ENCODE data around the gene PRKN.

Gene PRKN

DNA sequence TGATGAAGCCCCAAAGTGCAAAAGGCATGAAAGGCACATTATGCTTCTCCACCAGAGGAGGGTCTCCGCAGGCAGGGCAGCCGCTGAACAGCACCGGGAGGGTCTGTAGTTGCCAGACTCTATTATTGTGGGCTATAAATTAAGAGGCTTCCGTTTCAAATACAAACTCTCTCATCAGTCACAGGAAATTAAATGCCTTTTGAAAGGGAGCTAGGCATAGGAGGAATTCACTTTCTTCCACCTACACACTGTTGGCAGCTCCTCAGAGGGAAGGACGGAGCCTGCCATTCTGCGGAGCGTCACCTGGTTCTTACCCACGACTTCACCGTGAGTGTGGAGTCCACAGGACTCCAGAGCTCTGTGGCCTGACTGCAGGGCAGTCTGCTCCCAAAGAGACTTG lies 1312.9 kb downstream of the PRKN start:
- no peaks in the 10 kb centered on the region for H3K27me3 ChIP-seq (ENCODE audit: insufficient read depth, low read length, poor library complexity)
- H3K9me3 ChIP-seq (ENCODE audit: insufficient read depth, low read length, severe bottlenecking), result no peaks in the 10 kb centered on the region
- H3K4me2 ChIP-seq (ENCODE audit: insufficient read depth, low read length), result no peak overlapping the region
- no peak overlapping the region for H3K9ac ChIP-seq (ENCODE audit: low read depth, low read length)
- no peaks in the 10 kb centered on the region for H4K20me1 ChIP-seq (ENCODE audit: insufficient read depth, low read length)
- TF ChIP-seq, protein P1, sequence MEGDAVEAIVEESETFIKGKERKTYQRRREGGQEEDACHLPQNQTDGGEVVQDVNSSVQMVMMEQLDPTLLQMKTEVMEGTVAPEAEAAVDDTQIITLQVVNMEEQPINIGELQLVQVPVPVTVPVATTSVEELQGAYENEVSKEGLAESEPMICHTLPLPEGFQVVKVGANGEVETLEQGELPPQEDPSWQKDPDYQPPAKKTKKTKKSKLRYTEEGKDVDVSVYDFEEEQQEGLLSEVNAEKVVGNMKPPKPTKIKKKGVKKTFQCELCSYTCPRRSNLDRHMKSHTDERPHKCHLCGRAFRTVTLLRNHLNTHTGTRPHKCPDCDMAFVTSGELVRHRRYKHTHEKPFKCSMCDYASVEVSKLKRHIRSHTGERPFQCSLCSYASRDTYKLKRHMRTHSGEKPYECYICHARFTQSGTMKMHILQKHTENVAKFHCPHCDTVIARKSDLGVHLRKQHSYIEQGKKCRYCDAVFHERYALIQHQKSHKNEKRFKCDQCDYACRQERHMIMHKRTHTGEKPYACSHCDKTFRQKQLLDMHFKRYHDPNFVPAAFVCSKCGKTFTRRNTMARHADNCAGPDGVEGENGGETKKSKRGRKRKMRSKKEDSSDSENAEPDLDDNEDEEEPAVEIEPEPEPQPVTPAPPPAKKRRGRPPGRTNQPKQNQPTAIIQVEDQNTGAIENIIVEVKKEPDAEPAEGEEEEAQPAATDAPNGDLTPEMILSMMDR (IDR thresholded peaks at IDR 0.05; ENCODE audit: borderline replicate concordance, extremely low read depth, low read length, poor library complexity, severe bottlenecking), result no peak
- TF ChIP-seq EZH2 (IDR thresholded peaks at IDR 0.05; ENCODE audit: borderline replicate concordance, low read depth, low read length, severe bottlenecking), result no peak
- no peaks in the 10 kb centered on the region for H3K79me2 ChIP-seq (ENCODE audit: insufficient read depth, low read length)
- DNase-seq (no peak), ATAC-seq (ENCODE audit: insufficient read depth, low read depth) (no peak)
- no peaks in the 10 kb centered on the region for H3K4me1 ChIP-seq (ENCODE audit: insufficient read depth, low read length)
- H3K36me3 ChIP-seq (ENCODE audit: insufficient read depth, low read length), result no peaks in the 10 kb centered on the region
- H3K27ac ChIP-seq (ENCODE audit: low read length), result no peak overlapping the region
- H3K4me3 ChIP-seq (ENCODE audit: low read depth in 1 of 2, low read length in 2 of 2), result no peak overlapping the region
- H2AFZ ChIP-seq (ENCODE audit: low read depth, low read length), result no peak overlapping the region

DNA sequence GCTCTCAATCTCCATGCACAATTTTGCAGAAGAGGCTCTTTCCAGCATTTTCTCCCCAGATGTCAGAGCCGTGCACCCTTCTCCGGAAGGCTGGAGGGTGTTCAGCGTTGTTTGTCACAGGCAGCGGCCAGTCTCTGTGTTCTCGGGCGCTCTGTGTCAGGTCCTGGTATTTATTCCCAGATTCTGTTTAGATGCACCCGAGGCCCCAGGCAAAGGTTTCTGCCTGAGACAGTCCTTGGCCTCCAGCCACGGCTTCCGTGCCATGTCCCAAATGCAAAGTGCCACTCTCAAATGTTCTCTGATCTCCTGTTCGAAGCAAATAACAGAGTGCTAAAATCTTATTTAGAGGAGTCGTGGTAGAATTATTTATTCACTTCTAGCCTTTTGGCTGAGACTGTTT lies 1313.4 kb downstream of the PRKN start:
- no peaks in the 10 kb centered on the region for H4K20me1 ChIP-seq (ENCODE audit: insufficient read depth, low read length)
- H2AFZ ChIP-seq (ENCODE audit: low read depth, low read length), result no peak overlapping the region
- no peak overlapping the region for H3K27ac ChIP-seq (ENCODE audit: low read length)
- no peak overlapping the region for H3K9ac ChIP-seq (ENCODE audit: low read depth, low read length)
- TF ChIP-seq, protein P1 (IDR thresholded peaks at IDR 0.05; ENCODE audit: borderline replicate concordance, extremely low read depth, low read length, poor library complexity, severe bottlenecking), result no peak
- TF ChIP-seq EZH2 (IDR thresholded peaks at IDR 0.05; ENCODE audit: borderline replicate concordance, low read depth, low read length, severe bottlenecking), result no peak
- no peaks in the 10 kb centered on the region for H3K36me3 ChIP-seq (ENCODE audit: insufficient read depth, low read length)
- no peaks in the 10 kb centered on the region for H3K27me3 ChIP-seq (ENCODE audit: insufficient read depth, low read length, poor library complexity)
- no peaks in the 10 kb centered on the region for H3K9me3 ChIP-seq (ENCODE audit: insufficient read depth, low read length, severe bottlenecking)
- DNase-seq (no peak), ATAC-seq (ENCODE audit: insufficient read depth, low read depth) (no peak)
- H3K4me1 ChIP-seq (ENCODE audit: insufficient read depth, low read length), result no peaks in the 10 kb centered on the region
- no peak overlapping the region for H3K4me2 ChIP-seq (ENCODE audit: insufficient read depth, low read length)
- no peaks in the 10 kb centered on the region for H3K79me2 ChIP-seq (ENCODE audit: insufficient read depth, low read length)
- no peak overlapping the region for H3K4me3 ChIP-seq (ENCODE audit: low read depth in 1 of 2, low read length in 2 of 2)

DNA sequence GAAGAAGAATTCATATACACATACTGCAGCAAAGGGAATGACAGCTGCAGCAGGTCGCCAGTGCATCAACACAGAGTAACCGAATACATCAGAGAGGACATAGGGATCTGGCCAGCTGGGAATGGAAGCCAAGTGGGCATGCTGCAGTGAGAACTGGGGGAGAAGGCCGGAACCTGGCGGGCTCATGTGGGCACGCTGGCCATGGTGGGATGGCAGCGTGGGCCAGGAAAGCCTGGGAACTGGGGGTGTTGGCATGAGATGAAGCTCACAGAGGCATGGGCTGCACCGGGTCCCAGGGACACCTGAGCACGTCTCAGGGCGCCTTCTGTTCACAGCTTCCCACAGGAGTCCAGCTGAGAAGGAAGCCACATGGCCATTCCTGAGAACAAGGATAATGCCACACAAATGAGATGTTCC lies 1314.2 kb downstream of the PRKN start:
- H3K9ac ChIP-seq (ENCODE audit: low read depth, low read length), result no peak overlapping the region
- no peak overlapping the region for H3K27ac ChIP-seq (ENCODE audit: low read length)
- H2AFZ ChIP-seq (ENCODE audit: low read depth, low read length), result no peak overlapping the region
- no peaks in the 10 kb centered on the region for H3K79me2 ChIP-seq (ENCODE audit: insufficient read depth, low read length)
- no peaks in the 10 kb centered on the region for H4K20me1 ChIP-seq (ENCODE audit: insufficient read depth, low read length)
- no peak overlapping the region for H3K4me3 ChIP-seq (ENCODE audit: low read depth in 1 of 2, low read length in 2 of 2)
- no peaks in the 10 kb centered on the region for H3K9me3 ChIP-seq (ENCODE audit: insufficient read depth, low read length, severe bottlenecking)
- no peaks in the 10 kb centered on the region for H3K4me1 ChIP-seq (ENCODE audit: insufficient read depth, low read length)
- H3K36me3 ChIP-seq (ENCODE audit: insufficient read depth, low read length), result no peaks in the 10 kb centered on the region
- H3K4me2 ChIP-seq (ENCODE audit: insufficient read depth, low read length), result no peak overlapping the region
- H3K27me3 ChIP-seq (ENCODE audit: insufficient read depth, low read length, poor library complexity), result no peaks in the 10 kb centered on the region
- TF ChIP-seq EZH2 (IDR thresholded peaks at IDR 0.05; ENCODE audit: borderline replicate concordance, low read depth, low read length, severe bottlenecking), result no peak
- TF ChIP-seq, protein P1 (IDR thresholded peaks at IDR 0.05; ENCODE audit: borderline replicate concordance, extremely low read depth, low read length, poor library complexity, severe bottlenecking), result no peak
- DNase-seq (no peak), ATAC-seq (ENCODE audit: insufficient read depth, low read depth) (no peak)

DNA sequence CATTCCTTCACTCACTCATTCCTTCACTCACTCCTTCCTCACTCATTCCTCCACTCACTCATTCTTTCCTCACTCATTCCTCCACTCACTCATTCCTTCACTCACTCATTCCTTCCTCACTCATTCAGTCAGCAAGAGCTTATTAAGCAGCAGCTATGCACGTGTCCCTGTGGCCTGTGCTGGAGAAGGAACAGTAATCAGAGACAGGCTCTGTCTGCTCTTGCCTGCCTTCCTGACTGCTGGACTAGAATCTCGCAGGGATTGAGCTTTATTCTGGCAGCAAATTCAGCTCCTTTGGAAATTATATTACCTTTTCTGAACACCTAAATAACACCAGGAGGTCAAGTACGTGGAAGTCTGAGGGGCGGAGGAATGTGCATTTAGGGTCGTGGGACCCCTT lies 1314.8 kb downstream of the PRKN start:
- Histone ChIP-seq H3K9me3 (ENCODE audit: insufficient read depth, low read length, severe bottlenecking) (no peaks in the 10 kb centered on the region), H3K27me3 (ENCODE audit: insufficient read depth, low read length, poor library complexity) (no peaks in the 10 kb centered on the region), H2AFZ (ENCODE audit: low read depth, low read length) (no peak overlapping the region), H3K4me2 (ENCODE audit: insufficient read depth, low read length) (no peak overlapping the region), H3K27ac (ENCODE audit: low read length) (no peak overlapping the region), H4K20me1 (ENCODE audit: insufficient read depth, low read length) (no peaks in the 10 kb centered on the region), H3K36me3 (ENCODE audit: insufficient read depth, low read length) (no peaks in the 10 kb centered on the region), H3K9ac (ENCODE audit: low read depth, low read length) (no peak overlapping the region), H3K79me2 (ENCODE audit: insufficient read depth, low read length) (no peaks in the 10 kb centered on the region), H3K4me1 (ENCODE audit: insufficient read depth, low read length) (no peaks in the 10 kb centered on the region), H3K4me3 (ENCODE audit: low read depth in 1 of 2, low read length in 2 of 2) (no peak overlapping the region)
- TF ChIP-seq, protein P1 (IDR thresholded peaks at IDR 0.05; ENCODE audit: borderline replicate concordance, extremely low read depth, low read length, poor library complexity, severe bottlenecking), result no peak
- no peak for TF ChIP-seq EZH2 (IDR thresholded peaks at IDR 0.05; ENCODE audit: borderline replicate concordance, low read depth, low read length, severe bottlenecking)
- ATAC-seq (ENCODE audit: insufficient read depth, low read depth), result no peak
- DNase-seq, result no peak

All from DND-41 (cell line).